ENCODE data around the gene RASL12. TPM values are rescaled to one million over a fixed set of nuclear protein-coding genes. Genes with fewer than 3 reads are reported as not detected.

RASL12 gene
- total and polyA plus RNA-seq, 2 of the 4 experiments (the other 2 are of a cell fraction) = 0.18 to 0.22 TPM

DNA sequence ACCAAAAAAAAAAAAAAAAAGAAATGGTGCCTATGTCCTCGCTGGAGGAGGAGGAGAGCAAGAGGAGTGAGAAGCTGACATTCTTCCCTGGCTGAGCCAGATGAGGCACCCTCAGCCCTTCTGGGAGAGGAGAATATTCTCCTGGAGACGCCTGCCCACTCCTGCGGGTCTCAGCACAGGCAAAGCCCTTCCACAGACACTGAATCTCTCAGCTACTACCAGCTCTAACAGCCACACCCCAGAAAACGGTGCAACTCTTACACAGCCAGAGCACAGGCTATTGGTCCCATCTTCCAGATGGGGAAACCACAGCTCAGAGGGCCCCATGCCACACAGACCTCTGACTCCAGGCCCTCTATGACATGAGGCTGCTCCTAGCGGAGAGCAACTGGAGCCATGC, 5.7 kb downstream of the RASL12 start:
- Histone ChIP-seq H3K9me1 (ENCODE audit: insufficient read depth, low read length) (peaks cover 2% of the 10 kb centered on the region; the same call in 1 of the 2 replicates), H3K27ac (ENCODE audit: insufficient read depth, low read length) (no peak overlapping the region), H3K36me3 (ENCODE audit: control insufficient read depth, insufficient read depth, low read length) (no peaks in the 10 kb centered on the region), H4K5ac (ENCODE audit: low read depth, low read length) (no peak overlapping the region), H3K4ac (ENCODE audit: low read depth, low read length) (no peak overlapping the region), H3K9ac (ENCODE audit: low read depth, low read length) (no peak overlapping the region), H3K18ac (ENCODE audit: low read depth, low read length) (no peak overlapping the region), H2AFZ (replicated peaks; ENCODE audit: low read length, poor library complexity) (no peak overlapping the region), H2BK15ac (ENCODE audit: low read depth, low read length) (no peak overlapping the region), H3K14ac (replicated peaks; ENCODE audit: low read depth, low read length) (no peak overlapping the region), H4K8ac (ENCODE audit: low read depth in 2 of 2, low read length in 2 of 2) (no peak overlapping the region), H4K20me1 (ENCODE audit: insufficient read depth, low read length) (no peaks in the 10 kb centered on the region), H3K79me1 (ENCODE audit: low read depth in 1 of 2, low read length in 2 of 2) (no peaks in the 10 kb centered on the region), H3K4me2 (ENCODE audit: low read depth, low read length) (no peak overlapping the region), H3K9me3 (ENCODE audit: control insufficient read depth, insufficient read depth, low read length) (peaks cover 5% of the 10 kb centered on the region; the same call in 1 of the 2 replicates), H4K91ac (ENCODE audit: insufficient read depth, low read depth, low read length) (no peak overlapping the region), H3K4me3 (ENCODE audit: insufficient read depth, low read depth, low read length) (no peak overlapping the region), H2BK5ac (ENCODE audit: low read depth, low read length, poor library complexity, severe bottlenecking) (no peak overlapping the region), H2BK120ac (ENCODE audit: low read depth, low read length) (no peak overlapping the region), H2AK5ac (ENCODE audit: low read depth, low read length) (no peak overlapping the region), H2BK20ac (ENCODE audit: low read depth, low read length) (no peak overlapping the region), H3K27me3 (ENCODE audit: control insufficient read depth, insufficient read depth, low read length) (peaks cover 25% of the 10 kb centered on the region), H3K23ac (ENCODE audit: low read depth, low read length) (no peak overlapping the region), H3K56ac (ENCODE audit: extremely low read depth, insufficient read depth, low read length) (no peak overlapping the region), H3K4me1 (ENCODE audit: control insufficient read depth, insufficient read depth, low read length) (peaks cover 7% of the 10 kb centered on the region; the same call in 1 of the 2 replicates), H2AK9ac (replicated peaks; ENCODE audit: low read depth, low read length, poor library complexity) (no peak overlapping the region)
- intact Hi-C loops (cut with micrococcal nuclease) = no loop called here
- CTCF ChIA-PET = interaction anchor here (0.7 to 2.4 kb wide), 4 partner anchors 8 to 39 kb away, joined by 3 to 6 read pairs (median 4); no protein-coding TSS in a partner anchor
- BruUV-seq (replicated peaks) = no TSS peak
- POLR2A ChIA-PET (ENCODE audit: unreplicated experiment) = no interaction called here
- dilution Hi-C loops (cut with HindIII; ENCODE audit: low sequenced_read_pairs, unreplicated experiment) = no loop called here
- 86% methylated on average over 1 of the region's 5 CpGs; no CpG with 5 or more reads in 1 of the 2 experiments for WGBS, 2 experiments (ENCODE audit: extremely low coverage in 2 of 2, insufficient read length in 1 of 2)
- ATAC-seq (ENCODE audit: low read depth) (no peak), DNase-seq (no peak)
- in situ Hi-C loops (cut with MboI; ENCODE audit: low sequenced_read_pairs) = no loop called here
- TF ChIP-seq MAFK (IDR thresholded peaks at IDR 0.05; ENCODE audit: low read depth, low read length) = no peak
- no peak for TF ChIP-seq RCOR1 (IDR thresholded peaks at IDR 0.05; ENCODE audit: insufficient replicate concordance, low read length)

Measured in IMR-90 (cell line).